Subcutaneous abdominal adipose tissue (tissue), 5 donors: ENCODE results near the gene LRP10.

ENCODE experiments used
- H3K27ac ChIP-seq: one replicate; pipeline ENCODE4 v1.7.0; 2013; ENCODE audit warnings: low read depth, mild to moderate bottlenecking, inconsistent platforms, low read length, moderate library complexity
- H3K27me3 ChIP-seq, 5 donors: one replicate each; pipeline ENCODE4 v1.7.0; 2013; ENCODE audit warnings: low read length in 5 of 5, inconsistent platforms in 1 of 5; ENCODE audit not compliant: control insufficient read depth in 5 of 5, insufficient read depth in 4 of 5
- H3K36me3 ChIP-seq, 5 donors: one replicate each; pipeline ENCODE4 v1.7.0; 2013; ENCODE audit warnings: low read length in 5 of 5; ENCODE audit not compliant: control insufficient read depth in 5 of 5, insufficient read depth in 5 of 5
- H3K4me1 ChIP-seq, 5 donors: one replicate each; pipeline ENCODE4 v1.7.0; 2013; ENCODE audit warnings: low read length in 5 of 5, mild to moderate bottlenecking in 3 of 5, moderate library complexity in 1 of 5; ENCODE audit not compliant: control insufficient read depth in 5 of 5, insufficient read depth in 5 of 5
- H3K4me3 ChIP-seq, 5 donors: one replicate each; pipeline ENCODE4 v1.7.0; 2013; ENCODE audit warnings: low read length in 5 of 5, low read depth in 1 of 5
- H3K9ac ChIP-seq, 5 donors: one replicate each; pipeline ENCODE4 v1.7.0; 2013; ENCODE audit warnings: low read length in 5 of 5, mild to moderate bottlenecking in 4 of 5, moderate library complexity in 3 of 5
- H3K9me3 ChIP-seq, 5 donors: one replicate each; pipeline ENCODE4 v1.7.0; 2013; ENCODE audit warnings: low read length in 5 of 5; ENCODE audit not compliant: control insufficient read depth in 5 of 5
- donor health status: healthy.
- donor health status: healthy.
- donor health status: healthy.
- donor health status: healthy.
- donor health status: healthy.

LRP10 gene

GRCh38 chr14:22897357-22897756 lies 25.8 kb downstream of the LRP10 start:
- Histone ChIP-seq H3K36me3 (peaks cover 4 to 25% (median 19%) of the 10 kb centered on the region in 5 donors), H3K27ac (no peak overlapping the region), H3K4me1 (no peaks in the 10 kb centered on the region)

DNA sequence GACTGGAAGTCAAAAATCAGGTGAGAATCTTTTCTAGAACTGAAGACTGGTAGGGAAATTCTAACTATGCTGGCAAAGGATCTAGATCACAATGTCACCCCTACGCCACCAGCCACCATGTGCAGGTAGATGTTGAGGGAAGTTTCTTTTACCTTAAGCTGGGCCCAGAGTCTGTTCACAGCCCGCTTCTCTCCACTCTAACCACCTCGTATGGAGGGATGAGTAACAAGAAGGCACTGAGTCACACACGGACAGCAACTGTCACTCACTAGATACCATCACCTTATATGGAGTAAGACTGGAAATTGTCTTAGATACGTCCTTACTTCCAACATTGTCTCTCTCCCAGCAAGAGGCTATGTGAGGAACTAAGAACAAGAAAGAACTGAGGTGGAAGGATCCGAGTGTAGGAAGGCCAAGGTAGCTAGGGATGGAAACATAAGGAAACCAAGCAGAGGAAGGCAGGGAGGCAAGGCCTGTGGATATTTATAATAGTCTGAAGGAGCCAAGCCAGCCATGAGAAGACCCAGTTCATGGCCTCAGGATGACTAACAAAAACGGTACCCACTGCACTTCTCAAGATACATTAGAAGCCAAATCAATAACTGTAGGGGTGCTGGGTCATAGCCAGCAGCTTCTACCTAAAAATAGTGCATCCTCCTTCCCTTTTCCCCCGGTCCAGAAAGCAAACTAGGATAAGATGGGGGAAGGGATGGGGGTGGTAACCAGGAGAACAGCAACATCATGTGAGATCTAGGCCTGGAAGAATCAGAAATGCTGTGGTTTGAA lies 27.0 kb downstream of the LRP10 start:
- H3K27ac ChIP-seq = no peak overlapping the region
- peaks cover 4 to 36% (median 27%) of the 10 kb centered on the region in 5 donors for H3K36me3 ChIP-seq
- no peak overlapping the region for H3K9ac ChIP-seq
- no peaks in the 10 kb centered on the region for H3K9me3 ChIP-seq
- H3K4me3 ChIP-seq = no peak overlapping the region
- peaks cover 0 to 3% (median 0%) of the 10 kb centered on the region in 5 donors for H3K4me1 ChIP-seq
- no peaks in the 10 kb centered on the region for H3K27me3 ChIP-seq

More at GRCh38 chr14:22897357-22897756, 25.8 kb downstream of the LRP10 start:
- no peaks in the 10 kb centered on the region for H3K9me3 ChIP-seq
- no peak overlapping the region for H3K9ac ChIP-seq
- no peaks in the 10 kb centered on the region for H3K27me3 ChIP-seq
- no peak overlapping the region for H3K4me3 ChIP-seq

DNA sequence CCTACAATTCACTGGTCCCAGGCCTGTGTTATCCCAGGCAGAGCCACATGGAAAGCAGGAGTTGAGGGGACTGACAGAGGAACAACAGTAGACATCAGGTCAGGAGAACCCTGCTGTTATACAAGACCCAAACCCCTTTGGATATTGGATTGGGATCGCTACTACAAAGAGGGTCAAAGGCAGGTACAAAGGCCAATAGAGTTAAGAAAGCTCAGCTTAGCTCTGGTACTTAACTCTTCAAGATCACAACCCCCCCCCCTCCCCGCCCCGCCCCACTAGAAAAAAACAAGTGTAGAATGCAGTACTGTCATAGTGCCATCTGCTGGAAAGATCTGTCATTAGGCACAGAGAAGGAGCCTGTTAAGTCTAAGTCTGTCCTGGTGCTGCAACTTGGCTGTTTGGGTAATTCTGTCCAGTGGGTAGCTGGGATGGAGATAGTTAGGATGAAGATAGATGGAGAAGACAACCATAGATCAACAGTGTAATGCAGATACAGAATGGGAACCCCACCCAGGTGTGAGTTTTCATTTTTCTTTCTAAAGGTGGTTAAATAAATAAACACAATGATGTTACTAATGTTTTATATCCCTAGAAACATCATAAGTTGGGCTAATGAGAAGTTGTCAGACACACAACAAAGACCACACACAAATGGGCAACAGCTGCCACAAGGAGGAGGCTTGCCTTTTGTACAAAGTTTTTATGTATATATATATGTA lies 28.7 kb downstream of the LRP10 start:
- peaks cover 0 to 9% (median 0%) of the 10 kb centered on the region in 5 donors for H3K4me1 ChIP-seq
- H3K36me3 ChIP-seq = peaks cover 15 to 53% (median 44%) of the 10 kb centered on the region in 5 donors
- H3K27me3 ChIP-seq = no peaks in the 10 kb centered on the region
- H3K27ac ChIP-seq = no peak overlapping the region
- no peaks in the 10 kb centered on the region for H3K9me3 ChIP-seq
- no peak overlapping the region for H3K4me3 ChIP-seq
- H3K9ac ChIP-seq = no peak overlapping the region

GRCh38 chr14:22901799-22902198 lies 30.3 kb downstream of the LRP10 start:
- Histone ChIP-seq H3K27ac (no peak overlapping the region), H3K27me3 (no peaks in the 10 kb centered on the region), H3K4me1 (peaks cover 0 to 9% (median 0%) of the 10 kb centered on the region in 5 donors), H3K9me3 (no peaks in the 10 kb centered on the region), H3K36me3 (peaks cover 21 to 68% (median 58%) of the 10 kb centered on the region in 5 donors), H3K4me3 (no peak overlapping the region), H3K9ac (no peak overlapping the region)

GRCh38 chr14:22903742-22904087 lies 32.2 kb downstream of the LRP10 start:
- Histone ChIP-seq H3K9ac (no peak overlapping the region), H3K27ac (no peak overlapping the region)

GRCh38 chr14:22905627-22906026 lies 34.1 kb downstream of the LRP10 start:
- Histone ChIP-seq H3K27ac (no peak overlapping the region), H3K36me3 (peaks cover 25 to 97% (median 78%) of the 10 kb centered on the region in 5 donors), H3K9me3 (no peaks in the 10 kb centered on the region), H3K27me3 (no peaks in the 10 kb centered on the region), H3K4me3 (no peak overlapping the region), H3K9ac (no peak overlapping the region), H3K4me1 (peaks cover 0 to 23% (median 4%) of the 10 kb centered on the region in 5 donors)

More at GRCh38 chr14:22903742-22904087, 32.2 kb downstream of the LRP10 start:
- Histone ChIP-seq H3K4me1 (peaks cover 0 to 16% (median 0%) of the 10 kb centered on the region in 5 donors), H3K9me3 (no peaks in the 10 kb centered on the region), H3K4me3 (no peak overlapping the region), H3K36me3 (peaks cover 25 to 84% (median 72%) of the 10 kb centered on the region in 5 donors), H3K27me3 (no peaks in the 10 kb centered on the region)

DNA sequence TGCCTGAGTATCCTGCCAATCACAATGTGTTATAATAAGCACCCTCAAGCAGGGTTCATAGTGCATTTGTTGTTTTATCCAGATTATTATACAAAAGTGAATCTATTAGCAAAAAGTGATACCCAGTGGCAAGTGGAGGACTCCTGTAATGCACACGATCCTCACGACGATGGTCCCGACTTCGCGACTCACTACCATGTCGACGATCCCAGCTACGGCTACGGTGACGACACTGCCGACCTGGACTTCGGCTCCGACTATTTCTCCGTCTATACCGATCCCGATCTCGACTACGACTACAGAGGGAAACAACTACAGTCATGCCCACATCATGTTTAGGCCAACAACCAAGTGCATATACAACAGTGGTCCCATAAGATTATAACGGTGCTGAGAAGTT lies 34.5 kb downstream of the LRP10 start:
- no peaks in the 10 kb centered on the region for H3K9me3 ChIP-seq
- peaks cover 24 to 97% (median 74%) of the 10 kb centered on the region in 5 donors for H3K36me3 ChIP-seq
- no peaks in the 10 kb centered on the region for H3K27me3 ChIP-seq
- H3K4me1 ChIP-seq = peaks cover 0 to 23% (median 4%) of the 10 kb centered on the region in 5 donors
- no peak overlapping the region for H3K4me3 ChIP-seq
- H3K9ac ChIP-seq = no peak overlapping the region
- H3K27ac ChIP-seq = no peak overlapping the region

DNA sequence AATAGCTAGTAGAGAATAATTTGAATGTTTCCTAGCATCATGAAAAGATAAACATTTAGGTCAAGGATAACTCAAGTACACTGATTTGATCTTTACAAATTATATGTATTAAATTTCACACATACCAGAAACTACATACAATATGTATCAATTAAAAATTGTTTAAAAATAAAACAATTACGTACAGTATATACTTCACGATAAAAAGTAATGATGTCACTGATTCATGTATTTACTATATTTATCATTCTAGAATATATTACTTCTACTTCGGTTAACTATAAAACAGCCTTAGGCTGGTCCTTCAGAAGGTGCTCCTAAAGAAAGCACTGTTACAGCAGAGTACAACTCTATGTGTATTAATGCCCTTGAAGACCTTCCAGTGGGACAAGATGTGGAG lies 35.9 kb downstream of the LRP10 start:
- H3K27ac ChIP-seq = no peak overlapping the region
- H3K36me3 ChIP-seq = peaks cover 21 to 93% (median 60%) of the 10 kb centered on the region in 5 donors
- no peak overlapping the region for H3K9ac ChIP-seq
- no peaks in the 10 kb centered on the region for H3K27me3 ChIP-seq
- no peaks in the 10 kb centered on the region for H3K9me3 ChIP-seq
- peaks cover 0 to 23% (median 4%) of the 10 kb centered on the region in 5 donors for H3K4me1 ChIP-seq
- no peak overlapping the region for H3K4me3 ChIP-seq

- Histone ChIP-seq H3K36me3 (peaks cover 20 to 81% (median 52%) of the 10 kb centered on the region in 5 donors), H3K27ac (no peak overlapping the region)
Measured at GRCh38 chr14:22908601-22909000, 37.1 kb downstream of the LRP10 start.

DNA sequence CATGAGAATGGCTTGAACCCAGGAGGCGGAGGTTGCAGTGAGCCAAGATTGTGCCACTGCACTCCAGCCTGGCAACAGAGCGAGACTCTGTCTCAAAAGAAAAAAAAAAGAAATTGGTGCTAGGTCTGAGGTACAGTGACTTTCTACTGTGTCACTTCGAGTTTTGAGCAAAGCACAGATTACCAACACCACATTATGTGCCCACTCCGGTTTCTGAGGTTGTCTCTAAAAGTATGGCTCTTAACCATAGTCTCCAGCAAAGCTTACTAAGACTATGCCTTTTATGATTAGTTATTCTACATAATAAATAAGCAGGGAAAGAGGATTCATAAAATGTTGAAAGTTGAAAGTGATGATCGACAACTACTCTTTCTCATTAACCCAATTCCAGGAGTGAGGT lies 39.4 kb downstream of the LRP10 start:
- peaks cover 0 to 16% (median 12%) of the 10 kb centered on the region in 5 donors for H3K4me1 ChIP-seq
- H3K4me3 ChIP-seq = no peak overlapping the region
- H3K27me3 ChIP-seq = no peaks in the 10 kb centered on the region
- peaks cover 7 to 58% (median 30%) of the 10 kb centered on the region in 5 donors for H3K36me3 ChIP-seq
- H3K27ac ChIP-seq = no peak overlapping the region
- no peaks in the 10 kb centered on the region for H3K9me3 ChIP-seq
- no peak overlapping the region for H3K9ac ChIP-seq

More at GRCh38 chr14:22908601-22909000, 37.1 kb downstream of the LRP10 start:
- Histone ChIP-seq H3K9ac (no peak overlapping the region), H3K9me3 (no peaks in the 10 kb centered on the region), H3K4me3 (no peak overlapping the region), H3K27me3 (no peaks in the 10 kb centered on the region), H3K4me1 (peaks cover 0 to 18% (median 4%) of the 10 kb centered on the region in 5 donors)
